Peyer's patch (tissue), 4 donors: ENCODE measurements around the gene CLDN9.

Experiments used
- POLR2A ChIP-seq, 2 donors: fragments of 450-650 bp; IDR thresholded peaks; one replicate each; pipeline ENCODE4 v1.5.1; 2017; ENCODE audit warnings: antibody characterized with exemption in 2 of 2, mild to moderate bottlenecking in 2 of 2, moderate library complexity in 2 of 2
- TF ChIP-seq, protein P1 (sequence below), 6 experiments: fragments of 450-650 bp in 4 of 6; fragments of 200-600 bp in 2 of 6; sonication (generic) in 1 of 6; IDR thresholded peaks; one replicate each; pipeline ENCODE4 v1.5.1; 2017 to 2019; ENCODE audit warnings: antibody characterized with exemption in 6 of 6, mild to moderate bottlenecking in 3 of 6, moderate library complexity in 1 of 6

DNA sequence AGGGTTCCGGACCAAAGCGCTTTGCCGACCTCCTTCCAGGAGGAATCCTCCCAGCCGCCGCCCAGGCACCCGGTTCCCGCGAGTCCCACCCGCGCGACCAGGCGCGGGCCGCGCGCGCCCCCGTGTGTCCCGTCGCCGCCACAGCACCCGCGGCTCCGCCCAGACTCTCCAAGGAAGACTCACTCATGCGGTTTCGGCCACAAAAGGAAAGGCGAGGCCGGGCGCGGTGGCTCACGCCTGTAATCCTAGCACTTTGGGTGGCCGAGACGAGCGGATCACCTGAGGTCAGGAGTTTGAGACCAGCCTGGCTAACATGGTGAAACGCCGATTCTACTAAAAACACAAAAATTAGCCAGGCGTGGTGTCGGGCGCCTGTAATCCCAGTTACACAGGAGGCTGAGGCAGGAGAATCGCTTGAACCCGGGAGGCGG is 29.0 kb upstream of the CLDN9 start:
- TF ChIP-seq, protein P1, sequence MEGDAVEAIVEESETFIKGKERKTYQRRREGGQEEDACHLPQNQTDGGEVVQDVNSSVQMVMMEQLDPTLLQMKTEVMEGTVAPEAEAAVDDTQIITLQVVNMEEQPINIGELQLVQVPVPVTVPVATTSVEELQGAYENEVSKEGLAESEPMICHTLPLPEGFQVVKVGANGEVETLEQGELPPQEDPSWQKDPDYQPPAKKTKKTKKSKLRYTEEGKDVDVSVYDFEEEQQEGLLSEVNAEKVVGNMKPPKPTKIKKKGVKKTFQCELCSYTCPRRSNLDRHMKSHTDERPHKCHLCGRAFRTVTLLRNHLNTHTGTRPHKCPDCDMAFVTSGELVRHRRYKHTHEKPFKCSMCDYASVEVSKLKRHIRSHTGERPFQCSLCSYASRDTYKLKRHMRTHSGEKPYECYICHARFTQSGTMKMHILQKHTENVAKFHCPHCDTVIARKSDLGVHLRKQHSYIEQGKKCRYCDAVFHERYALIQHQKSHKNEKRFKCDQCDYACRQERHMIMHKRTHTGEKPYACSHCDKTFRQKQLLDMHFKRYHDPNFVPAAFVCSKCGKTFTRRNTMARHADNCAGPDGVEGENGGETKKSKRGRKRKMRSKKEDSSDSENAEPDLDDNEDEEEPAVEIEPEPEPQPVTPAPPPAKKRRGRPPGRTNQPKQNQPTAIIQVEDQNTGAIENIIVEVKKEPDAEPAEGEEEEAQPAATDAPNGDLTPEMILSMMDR (IDR thresholded peaks at IDR 0.05) = peak; percentile 85 to 96 (median 94)
- no peak for TF ChIP-seq POLR2A (IDR thresholded peaks at IDR 0.05)
